ENCODE data around the gene GALNT14.

GRCh38 chr2:30965022-30965531, 173.2 kb downstream of the GALNT14 start:
- no peak for TF ChIP-seq ZNF565 (CRISPR knock-in tag; conservative IDR thresholded peaks at IDR 0.05; ENCODE audit: low read depth)
- TF ChIP-seq SNAI2 (CRISPR knock-in tag; IDR thresholded peaks at IDR 0.05), result no peak
- TF ChIP-seq ZFP30 (CRISPR knock-in tag; IDR thresholded peaks at IDR 0.05), result no peak
- no peak for TF ChIP-seq ZFP3 (CRISPR knock-in tag; IDR thresholded peaks at IDR 0.05)
- no peak for TF ChIP-seq GLIS3 (CRISPR knock-in tag; IDR thresholded peaks at IDR 0.05)
- TF ChIP-seq TSHZ2 (CRISPR knock-in tag; IDR thresholded peaks at IDR 0.05), result no peak
- no peak for TF ChIP-seq CREB5 (CRISPR knock-in tag; IDR thresholded peaks at IDR 0.05; ENCODE audit: low read depth)
- TF ChIP-seq, protein P1, sequence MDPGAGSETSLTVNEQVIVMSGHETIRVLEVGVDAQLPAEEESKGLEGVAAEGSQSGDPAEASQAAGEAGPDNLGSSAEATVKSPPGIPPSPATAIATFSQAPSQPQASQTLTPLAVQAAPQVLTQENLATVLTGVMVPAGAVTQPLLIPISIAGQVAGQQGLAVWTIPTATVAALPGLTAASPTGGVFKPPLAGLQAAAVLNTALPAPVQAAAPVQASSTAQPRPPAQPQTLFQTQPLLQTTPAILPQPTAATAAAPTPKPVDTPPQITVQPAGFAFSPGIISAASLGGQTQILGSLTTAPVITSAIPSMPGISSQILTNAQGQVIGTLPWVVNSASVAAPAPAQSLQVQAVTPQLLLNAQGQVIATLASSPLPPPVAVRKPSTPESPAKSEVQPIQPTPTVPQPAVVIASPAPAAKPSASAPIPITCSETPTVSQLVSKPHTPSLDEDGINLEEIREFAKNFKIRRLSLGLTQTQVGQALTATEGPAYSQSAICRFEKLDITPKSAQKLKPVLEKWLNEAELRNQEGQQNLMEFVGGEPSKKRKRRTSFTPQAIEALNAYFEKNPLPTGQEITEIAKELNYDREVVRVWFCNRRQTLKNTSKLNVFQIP (CRISPR knock-in tag; IDR thresholded peaks at IDR 0.05; ENCODE audit: borderline replicate concordance, low read depth), result no peak
- TF ChIP-seq ARNTL (CRISPR knock-in tag; IDR thresholded peaks at IDR 0.05; ENCODE audit: borderline replicate concordance, low read depth), result no peak
- no peak for TF ChIP-seq ZC3H10 (CRISPR knock-in tag; IDR thresholded peaks at IDR 0.05)
- TF ChIP-seq TOX (CRISPR knock-in tag; IDR thresholded peaks at IDR 0.05; ENCODE audit: borderline replicate concordance), result no peak
